Measurements from ENCODE around the gene MLH3.

The MLH3 gene

GRCh38 chr14:74977901-74978385 lies 73.3 kb downstream of the MLH3 start:
- no peak overlapping the region for H3K4me3 ChIP-seq (ENCODE audit: low read depth, low read length)
- TF ChIP-seq CTCF (IDR thresholded peaks at IDR 0.05; ENCODE audit: low read depth, low read length) = no peak

GRCh38 chr14:74977164-74977900 lies 73.9 kb downstream of the MLH3 start:
- no peak overlapping the region for H3K4me3 ChIP-seq (ENCODE audit: low read depth, low read length)
- no peak for TF ChIP-seq CTCF (IDR thresholded peaks at IDR 0.05; ENCODE audit: low read depth, low read length)

- H3K4me3 ChIP-seq (ENCODE audit: low read depth, low read length) = no peak overlapping the region
- no peak for TF ChIP-seq CTCF (IDR thresholded peaks at IDR 0.05; ENCODE audit: low read depth, low read length)
Observed at GRCh38 chr14:74976264-74977113, 74.8 kb downstream of the MLH3 start.

GRCh38 chr14:74975059-74975810 lies 76.0 kb downstream of the MLH3 start:
- no peak for TF ChIP-seq CTCF (IDR thresholded peaks at IDR 0.05; ENCODE audit: low read depth, low read length)
- H3K4me3 ChIP-seq (ENCODE audit: low read depth, low read length) = no peak overlapping the region

GRCh38 chr14:74974364-74975058 lies 76.8 kb downstream of the MLH3 start:
- no peak for TF ChIP-seq CTCF (IDR thresholded peaks at IDR 0.05; ENCODE audit: low read depth, low read length)
- no peak overlapping the region for H3K4me3 ChIP-seq (ENCODE audit: low read depth, low read length)

GRCh38 chr14:74973905-74974363 lies 77.3 kb downstream of the MLH3 start:
- no peak for TF ChIP-seq CTCF (IDR thresholded peaks at IDR 0.05; ENCODE audit: low read depth, low read length)
- H3K4me3 ChIP-seq (ENCODE audit: low read depth, low read length) = no peak overlapping the region

All from WI38 (cell line).